OCI-LY7 (cell line): ENCODE data around the gene KCTD18. TPM values are rescaled to one million over a fixed set of nuclear protein-coding genes. Genes with fewer than 3 reads are reported as not detected.

Experiments used
- BruUV-seq: library from RNA; stranded (reverse); fragments of 400-500 nt; replicated peaks from 2 replicates; lab custom pipeline; 2021; lab: Mats Ljungman, UMichigan
- CTCF ChIA-PET: fragments of 300-600 bp; sonication (Branson Sonifier 250); formaldehyde crosslinking; loops from one replicate; lab custom pipeline; 2022; ENCODE audit warnings: antibody characterized with exemption; ENCODE audit not compliant: unreplicated experiment; lab: Charles Lee
- POLR2A ChIA-PET: fragments of 300-600 bp; sonication (Branson Sonifier 250); formaldehyde crosslinking; loops from one replicate; lab custom pipeline; 2022; ENCODE audit warnings: antibody characterized with exemption; lab: Charles Lee
- DNase-seq: peaks from one replicate; pipeline ENCODE4 v3.0.0-alpha.2; 2015; ENCODE audit warnings: low spot score
- H2AFZ ChIP-seq: fragments of 200-600 bp; sonication (generic), shearing (Covaris generic); 2 replicates; pipeline ENCODE4 v1.6.1; 2014; ENCODE audit warnings: mild to moderate bottlenecking, antibody characterized with exemption, low read length, moderate library complexity
- H3K27ac ChIP-seq: fragments of 200-600 bp; sonication (generic); 2 replicates; pipeline ENCODE4 v1.5.1; 2014; ENCODE audit warnings: mixed run types, low read depth, mild to moderate bottlenecking, moderate library complexity, low read length, inconsistent platforms; ENCODE audit not compliant: poor library complexity, severe bottlenecking
- H3K36me3 ChIP-seq: fragments of 200-600 bp; sonication (generic); 2 replicates; pipeline ENCODE4 v1.6.1; 2014; ENCODE audit warnings: mild to moderate bottlenecking, antibody characterized with exemption, low read length, moderate library complexity, mixed read lengths; ENCODE audit not compliant: insufficient read depth
- H3K4me1 ChIP-seq: fragments of 200-600 bp; sonication (generic); 2 replicates; pipeline ENCODE4 v1.5.1; 2014; ENCODE audit warnings: mild to moderate bottlenecking, low read length; ENCODE audit not compliant: insufficient read depth, poor library complexity, severe bottlenecking
- H3K4me2 ChIP-seq: fragments of 200-600 bp; sonication (generic); 2 replicates; pipeline ENCODE4 v1.6.1; 2014; ENCODE audit warnings: mild to moderate bottlenecking, low read length
- H3K4me3 ChIP-seq: fragments of 200-600 bp; sonication (generic); 2 replicates; pipeline ENCODE4 v1.5.1; 2014; ENCODE audit warnings: mild to moderate bottlenecking, low read depth, low read length; ENCODE audit not compliant: poor library complexity, severe bottlenecking
- H3K79me2 ChIP-seq: fragments of 200-600 bp; sonication (generic); 2 replicates; pipeline ENCODE4 v1.6.1; 2016; ENCODE audit warnings: low read depth, mild to moderate bottlenecking, low read length, moderate library complexity, mixed read lengths; ENCODE audit not compliant: insufficient read depth
- H3K9me2 ChIP-seq: fragments of 200-600 bp; sonication (generic); 2 replicates; pipeline ENCODE4 v1.6.1; 2016; ENCODE audit warnings: mild to moderate bottlenecking, low read length, mixed read lengths; ENCODE audit not compliant: insufficient read depth
- H3K9me3 ChIP-seq: fragments of 200-600 bp; sonication (generic); 2 replicates; pipeline ENCODE4 v1.6.1; 2014; ENCODE audit warnings: mild to moderate bottlenecking, mixed run types, low read length, mixed read lengths
- H4K20me1 ChIP-seq: fragments of 200-600 bp; sonication (generic); 2 replicates; pipeline ENCODE4 v1.6.1; 2014; ENCODE audit warnings: mild to moderate bottlenecking, antibody characterized with exemption, low read length, moderate library complexity, mixed read lengths; ENCODE audit not compliant: insufficient read depth
- CTCF ChIP-seq: fragments of 200-600 bp; sonication (generic); conservative IDR thresholded peaks from 2 replicates; pipeline ENCODE4 v1.5.1; 2014; ENCODE audit warnings: mild to moderate bottlenecking, antibody characterized with exemption, low read length, moderate library complexity, mixed read lengths
- EZH2phosphoT487 ChIP-seq: fragments of 200-600 bp; sonication (generic); IDR thresholded peaks from 2 replicates; pipeline ENCODE4 v1.6.1; 2018; ENCODE audit warnings: low read depth, borderline replicate concordance, mild to moderate bottlenecking, mixed run types, antibody characterized with exemption, low read length, moderate library complexity, mixed read lengths
- intact Hi-C: fragments of 100-400 bp; cut with micrococcal nuclease; formaldehyde crosslinking; loops from one replicate; pipeline ENCODE4 v1.10.0; 2022; ENCODE audit not compliant: unreplicated experiment
- total RNA-seq, 2 experiments: library from RNA; depleted of rRNA in 1 of 2; stranded (reverse); fragments of >200 nt in 1 of 2; shearing (Covaris generic) in 1 of 2; gene quantifications; 2 replicates each; pipeline ENCODE4 v1.2.3, GENCODE V29; 2014 to 2022

Gene KCTD18
- total RNA-seq, 2 experiments from 2014 or later, result 10.9 to 16.2 TPM

GRCh38 chr2:200446612-200447011 lies 63.3 kb downstream of the KCTD18 start:
- no peaks in the 10 kb centered on the region for H4K20me1 ChIP-seq
- H3K79me2 ChIP-seq, result no peaks in the 10 kb centered on the region
- H3K4me2 ChIP-seq, result no peak overlapping the region
- POLR2A ChIA-PET, result interaction anchor here (1.4 kb wide), 1 partner anchor 9 kb away, joined by 3 read pairs; no protein-coding TSS in a partner anchor
- TF ChIP-seq CTCF (no peak), EZH2phosphoT487 (no peak)
- H3K4me3 ChIP-seq, result no peak overlapping the region
- H3K9me3 ChIP-seq, result no peaks in the 10 kb centered on the region
- intact Hi-C loops, result no loop called here
- no peaks in the 10 kb centered on the region for H3K36me3 ChIP-seq
- no TSS peak for BruUV-seq
- H3K4me1 ChIP-seq, result peaks cover 9% of the 10 kb centered on the region
- no peak for DNase-seq
- H2AFZ ChIP-seq, result no peak overlapping the region
- CTCF ChIA-PET, result no interaction called here
- no peak overlapping the region for H3K27ac ChIP-seq
- H3K9me2 ChIP-seq, result no peaks in the 10 kb centered on the region

GRCh38 chr2:200445284-200445683 lies 64.6 kb downstream of the KCTD18 start:
- TF ChIP-seq CTCF (peak; percentile 50; the same call in 1 of the 2 replicates), EZH2phosphoT487 (no peak)
- no TSS peak for BruUV-seq
- H4K20me1 ChIP-seq, result no peaks in the 10 kb centered on the region
- ChIA-PET CTCF (no interaction called here), POLR2A (no interaction called here)
- H3K4me3 ChIP-seq, result no peak overlapping the region
- no peak overlapping the region for H3K4me2 ChIP-seq
- intact Hi-C loops, result loop anchor here (1.0 kb wide), 1 partner anchor 26 kb away; no protein-coding TSS in a partner anchor
- H3K9me2 ChIP-seq, result no peaks in the 10 kb centered on the region
- no peaks in the 10 kb centered on the region for H3K79me2 ChIP-seq
- no peak for DNase-seq
- no peaks in the 10 kb centered on the region for H3K36me3 ChIP-seq
- no peak overlapping the region for H3K27ac ChIP-seq
- H2AFZ ChIP-seq, result no peak overlapping the region
- H3K4me1 ChIP-seq, result no peaks in the 10 kb centered on the region
- H3K9me3 ChIP-seq, result no peaks in the 10 kb centered on the region

GRCh38 chr2:200444530-200444929 lies 65.3 kb downstream of the KCTD18 start:
- no TSS peak for BruUV-seq
- no peaks in the 10 kb centered on the region for H3K9me2 ChIP-seq
- TF ChIP-seq EZH2phosphoT487, result no peak
- TF ChIP-seq CTCF, result no peak
- no peak for DNase-seq
- intact Hi-C loops, result no loop called here
- no peak overlapping the region for H3K27ac ChIP-seq
- no peaks in the 10 kb centered on the region for H3K4me1 ChIP-seq
- CTCF ChIA-PET, result no interaction called here
- H3K9me3 ChIP-seq, result no peaks in the 10 kb centered on the region
- H3K4me3 ChIP-seq, result no peak overlapping the region
- H3K36me3 ChIP-seq, result no peaks in the 10 kb centered on the region
- H4K20me1 ChIP-seq, result no peaks in the 10 kb centered on the region
- POLR2A ChIA-PET, result interaction anchor here (0.8 to 1.0 kb wide), 3 partner anchors 13 to 268 kb away, joined by 3 read pairs; no protein-coding TSS in a partner anchor
- no peak overlapping the region for H2AFZ ChIP-seq
- H3K4me2 ChIP-seq, result no peak overlapping the region
- no peaks in the 10 kb centered on the region for H3K79me2 ChIP-seq
